AG04449 (cell line): Measurements from ENCODE around the gene SCGB1A1.
A peak's percentile ranks its signal among the peaks of the same experiment; 100 is the strongest.

Source experiments
- CTCF ChIA-PET: fragments of 350-600 bp; formaldehyde crosslinking; extraction: SDS; loops from one replicate; lab custom pipeline; 2021; ENCODE audit warnings: antibody characterized with exemption; lab: Yijun Ruan, JAX
- POLR2A ChIA-PET: fragments of 400-600, 350-600 bp; formaldehyde crosslinking; extraction: SDS; loops from one replicate; lab custom pipeline; 2020; ENCODE audit warnings: antibody characterized with exemption, inconsistent platforms; lab: Yijun Ruan, JAX
- DNase-seq: peaks from one replicate; pipeline ENCODE4 v3.0.0-alpha.2; 2010; ENCODE audit warnings: low read depth, low spot score
- H3K4me3 ChIP-seq: 2 replicates; pipeline ENCODE4 v1.5.1; 2011; ENCODE audit warnings: low read depth, mild to moderate bottlenecking, control low read depth, low read length
- TF ChIP-seq, protein P1 (sequence below): IDR thresholded peaks from one replicate; pipeline ENCODE4 v1.5.1; 2011; ENCODE audit warnings: mild to moderate bottlenecking, moderate library complexity, low read length, control low read depth, inconsistent platforms; ENCODE audit not compliant: insufficient read depth; ENCODE audit errors: missing control alignments

SCGB1A1 gene

DNA sequence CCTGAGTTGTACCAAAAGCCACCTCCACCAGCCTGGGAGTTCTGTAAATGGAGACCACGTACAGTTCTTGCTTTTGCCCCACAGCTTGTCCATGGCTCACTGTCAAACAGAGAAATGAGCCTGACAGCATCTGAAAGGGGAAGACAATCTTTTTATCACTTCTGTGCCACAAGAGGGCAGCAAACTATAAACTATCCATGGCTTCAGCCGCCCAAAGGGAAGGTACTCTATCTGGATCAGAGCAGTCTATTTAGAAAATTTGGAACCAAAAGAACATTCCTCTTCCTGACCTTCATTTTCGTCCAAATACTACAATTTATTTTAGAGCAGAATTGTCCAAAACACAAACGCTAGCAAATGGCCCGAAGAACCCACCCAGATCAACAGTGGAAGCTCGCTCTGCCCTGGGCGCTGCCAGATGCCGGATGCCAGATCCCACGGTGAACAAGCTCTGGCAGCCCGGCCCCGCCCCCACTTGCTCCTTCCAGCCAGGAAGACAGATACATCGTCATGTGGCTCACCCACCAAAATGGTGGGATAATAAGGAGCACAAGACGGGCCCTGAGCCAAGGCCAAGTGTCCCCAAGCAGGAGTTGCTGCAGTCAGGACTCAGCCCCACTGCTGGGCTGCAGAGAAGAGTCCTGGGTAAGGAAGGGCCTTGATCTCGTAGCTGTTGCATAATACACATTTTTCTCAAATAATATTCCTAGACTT is 23.9 kb upstream of the SCGB1A1 start:
- POLR2A ChIA-PET: interaction anchor here (0.7 to 1.8 kb wide), 11 partner anchors 126 to 270 kb away, joined by 3 to 17 read pairs (median 7); partner anchors contain the start of genes AHNAK, C11orf98, CSKMT and INTS5

GRCh38 chr11:62395885-62396551 is 22.8 kb upstream of the SCGB1A1 start:
- TF ChIP-seq, protein P1, sequence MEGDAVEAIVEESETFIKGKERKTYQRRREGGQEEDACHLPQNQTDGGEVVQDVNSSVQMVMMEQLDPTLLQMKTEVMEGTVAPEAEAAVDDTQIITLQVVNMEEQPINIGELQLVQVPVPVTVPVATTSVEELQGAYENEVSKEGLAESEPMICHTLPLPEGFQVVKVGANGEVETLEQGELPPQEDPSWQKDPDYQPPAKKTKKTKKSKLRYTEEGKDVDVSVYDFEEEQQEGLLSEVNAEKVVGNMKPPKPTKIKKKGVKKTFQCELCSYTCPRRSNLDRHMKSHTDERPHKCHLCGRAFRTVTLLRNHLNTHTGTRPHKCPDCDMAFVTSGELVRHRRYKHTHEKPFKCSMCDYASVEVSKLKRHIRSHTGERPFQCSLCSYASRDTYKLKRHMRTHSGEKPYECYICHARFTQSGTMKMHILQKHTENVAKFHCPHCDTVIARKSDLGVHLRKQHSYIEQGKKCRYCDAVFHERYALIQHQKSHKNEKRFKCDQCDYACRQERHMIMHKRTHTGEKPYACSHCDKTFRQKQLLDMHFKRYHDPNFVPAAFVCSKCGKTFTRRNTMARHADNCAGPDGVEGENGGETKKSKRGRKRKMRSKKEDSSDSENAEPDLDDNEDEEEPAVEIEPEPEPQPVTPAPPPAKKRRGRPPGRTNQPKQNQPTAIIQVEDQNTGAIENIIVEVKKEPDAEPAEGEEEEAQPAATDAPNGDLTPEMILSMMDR: no peak
- no peak overlapping the region for H3K4me3 ChIP-seq
- ChIA-PET CTCF (interaction anchor here (0.6 to 9.4 kb wide), 40 partner anchors 9 to 390 kb away, joined by 3 to 187 read pairs (median 8); partner anchors contain the start of genes AHNAK, BSCL2, C11orf98 and CSKMT), POLR2A (interaction anchor here (0.7 to 1.8 kb wide), 8 partner anchors 125 to 269 kb away, joined by 3 to 17 read pairs (median 10); partner anchors contain the start of genes AHNAK, C11orf98, CSKMT and MTA2)
- no peak for DNase-seq

More for the DNA sequence above, 23.9 kb upstream of the SCGB1A1 start:
- DNase-seq: peak; percentile 31
- CTCF ChIA-PET: interaction anchor here (0.6 to 9.4 kb wide), 64 partner anchors 10 to 628 kb away, joined by 3 to 187 read pairs (median 5); partner anchors contain the start of genes AHNAK, C11orf98, CSKMT and EEF1G
- TF ChIP-seq, protein P1: peak; percentile 49
- peak overlapping the region; percentile 29 for H3K4me3 ChIP-seq

- no peak for DNase-seq
- ChIA-PET CTCF (interaction anchor here (1.0 to 5.0 kb wide), 5 partner anchors 23 to 162 kb away, joined by 3 to 51 read pairs (median 4); no protein-coding TSS in a partner anchor), POLR2A (interaction anchor here (1.0 to 1.1 kb wide), 2 partner anchors 167 to 266 kb away, joined by 3 to 5 read pairs; partner anchors contain the start of gene C11orf98)
- H3K4me3 ChIP-seq: no peak overlapping the region
- TF ChIP-seq, protein P1: no peak
Measured at GRCh38 chr11:62398011-62398994, 20.5 kb upstream of the SCGB1A1 start.

- ChIA-PET POLR2A (interaction anchor here (0.8 to 2.6 kb wide), 4 partner anchors 20 to 265 kb away, joined by 3 to 16 read pairs (median 10); partner anchors contain the start of genes AHNAK and C11orf98), CTCF (interaction anchor here (0.8 to 5.0 kb wide), 10 partner anchors 21 to 161 kb away, joined by 3 to 51 read pairs (median 4); no protein-coding TSS in a partner anchor)
- TF ChIP-seq, protein P1: no peak
- no peak for DNase-seq
- H3K4me3 ChIP-seq: no peak overlapping the region
Measured at GRCh38 chr11:62399172-62399877, 19.5 kb upstream of the SCGB1A1 start.

GRCh38 chr11:62399878-62400266 is 19.0 kb upstream of the SCGB1A1 start:
- TF ChIP-seq, protein P1: no peak
- ChIA-PET POLR2A (interaction anchor here (0.6 to 2.6 kb wide), 7 partner anchors 20 to 161 kb away, joined by 3 to 16 read pairs (median 5); partner anchors contain the start of gene AHNAK), CTCF (interaction anchor here (0.8 to 5.0 kb wide), 13 partner anchors 20 to 370 kb away, joined by 3 to 51 read pairs (median 3); partner anchors contain the start of gene EEF1G)
- no peak for DNase-seq
- H3K4me3 ChIP-seq: no peak overlapping the region
